AG04450 (cell line): Measurements from ENCODE around the gene RNASEH1. TPM values are rescaled to one million over a fixed set of nuclear protein-coding genes. Genes with fewer than 3 reads are reported as not detected.

Source experiments
- CTCF ChIA-PET: fragments of 300-600, 350-600 bp; formaldehyde crosslinking; extraction: SDS; loops from one replicate; lab custom pipeline; 2022; ENCODE audit warnings: antibody characterized with exemption, inconsistent platforms; lab: Charles Lee
- POLR2A ChIA-PET: fragments of 350-600 bp; formaldehyde crosslinking; extraction: SDS; loops from one replicate; lab custom pipeline; 2021; ENCODE audit warnings: antibody characterized with exemption, inconsistent platforms; lab: Yijun Ruan, JAX
- DNase-seq: peaks from one replicate; pipeline ENCODE4 v3.0.0-alpha.2; 2011; ENCODE audit warnings: low read depth, low spot score
- H3K27ac ChIP-seq: one replicate; pipeline ENCODE4 v1.5.1; 2012; ENCODE audit warnings: low read depth, low read length, control low read depth
- H3K27me3 ChIP-seq: one replicate; pipeline ENCODE4 v1.6.0; 2012; ENCODE audit warnings: low read length; ENCODE audit not compliant: control insufficient read depth, insufficient read depth
- H3K4me3 ChIP-seq: 2 replicates; pipeline ENCODE4 v1.5.1; 2011; ENCODE audit warnings: mild to moderate bottlenecking, low read depth, low read length, control low read depth
- H3K9me3 ChIP-seq: 2 replicates; pipeline ENCODE4 v1.5.1; 2012; ENCODE audit warnings: low read length; ENCODE audit not compliant: control insufficient read depth, insufficient read depth
- polyA plus RNA-seq: library from polyadenylated mRNA; depleted of rRNA; stranded (reverse); fragments of >200 nt; gene quantifications from 2 replicates; pipeline ENCODE4 v1.2.3, GENCODE V29; 2011
- TF ChIP-seq, protein P1 (sequence below): IDR thresholded peaks from 2 replicates; pipeline ENCODE4 v1.5.1; 2011; ENCODE audit warnings: low read depth, low read length, control low read depth, inconsistent platforms

The RNASEH1 gene
- polyA plus RNA-seq, 1 experiment, result 26.2 TPM

DNA sequence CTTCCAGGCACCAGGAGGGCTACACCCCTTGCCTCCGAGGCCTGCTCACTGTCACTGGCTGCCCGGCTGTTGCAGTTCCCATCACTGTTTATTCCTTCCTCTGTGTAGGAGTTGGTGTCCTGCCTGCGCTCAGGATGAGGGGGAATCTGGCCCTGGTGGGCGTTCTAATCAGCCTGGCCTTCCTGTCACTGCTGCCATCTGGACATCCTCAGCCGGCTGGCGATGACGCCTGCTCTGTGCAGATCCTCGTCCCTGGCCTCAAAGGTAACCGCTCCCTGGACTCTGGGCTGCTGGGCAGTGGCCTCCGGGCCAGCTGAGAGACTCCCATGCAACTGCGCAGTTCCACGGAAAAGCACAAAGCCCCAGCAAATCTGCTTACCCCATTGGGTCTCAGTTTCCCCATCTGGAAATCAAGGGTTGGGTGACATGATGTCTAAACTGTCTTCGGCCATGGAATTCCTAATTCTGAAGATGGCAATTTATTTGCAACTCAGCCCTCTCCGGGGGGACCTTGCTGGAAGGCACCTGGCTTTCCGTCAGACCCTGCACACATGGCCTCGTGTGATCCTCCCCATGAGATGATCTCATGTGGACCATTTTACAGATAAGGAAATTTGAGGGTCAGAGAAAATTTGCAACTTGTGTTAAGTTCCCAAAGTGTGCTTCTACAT lies 46.2 kb upstream of the RNASEH1 start:
- Histone ChIP-seq H3K4me3 (no peak overlapping the region), H3K27me3 (peaks cover 7% of the 10 kb centered on the region), H3K27ac (no peak overlapping the region), H3K9me3 (peaks cover 7% of the 10 kb centered on the region; the same call in 1 of the 2 replicates)
- no peak for DNase-seq
- TF ChIP-seq, protein P1, sequence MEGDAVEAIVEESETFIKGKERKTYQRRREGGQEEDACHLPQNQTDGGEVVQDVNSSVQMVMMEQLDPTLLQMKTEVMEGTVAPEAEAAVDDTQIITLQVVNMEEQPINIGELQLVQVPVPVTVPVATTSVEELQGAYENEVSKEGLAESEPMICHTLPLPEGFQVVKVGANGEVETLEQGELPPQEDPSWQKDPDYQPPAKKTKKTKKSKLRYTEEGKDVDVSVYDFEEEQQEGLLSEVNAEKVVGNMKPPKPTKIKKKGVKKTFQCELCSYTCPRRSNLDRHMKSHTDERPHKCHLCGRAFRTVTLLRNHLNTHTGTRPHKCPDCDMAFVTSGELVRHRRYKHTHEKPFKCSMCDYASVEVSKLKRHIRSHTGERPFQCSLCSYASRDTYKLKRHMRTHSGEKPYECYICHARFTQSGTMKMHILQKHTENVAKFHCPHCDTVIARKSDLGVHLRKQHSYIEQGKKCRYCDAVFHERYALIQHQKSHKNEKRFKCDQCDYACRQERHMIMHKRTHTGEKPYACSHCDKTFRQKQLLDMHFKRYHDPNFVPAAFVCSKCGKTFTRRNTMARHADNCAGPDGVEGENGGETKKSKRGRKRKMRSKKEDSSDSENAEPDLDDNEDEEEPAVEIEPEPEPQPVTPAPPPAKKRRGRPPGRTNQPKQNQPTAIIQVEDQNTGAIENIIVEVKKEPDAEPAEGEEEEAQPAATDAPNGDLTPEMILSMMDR, result no peak
- POLR2A ChIA-PET, result no interaction called here
- CTCF ChIA-PET, result no interaction called here

DNA sequence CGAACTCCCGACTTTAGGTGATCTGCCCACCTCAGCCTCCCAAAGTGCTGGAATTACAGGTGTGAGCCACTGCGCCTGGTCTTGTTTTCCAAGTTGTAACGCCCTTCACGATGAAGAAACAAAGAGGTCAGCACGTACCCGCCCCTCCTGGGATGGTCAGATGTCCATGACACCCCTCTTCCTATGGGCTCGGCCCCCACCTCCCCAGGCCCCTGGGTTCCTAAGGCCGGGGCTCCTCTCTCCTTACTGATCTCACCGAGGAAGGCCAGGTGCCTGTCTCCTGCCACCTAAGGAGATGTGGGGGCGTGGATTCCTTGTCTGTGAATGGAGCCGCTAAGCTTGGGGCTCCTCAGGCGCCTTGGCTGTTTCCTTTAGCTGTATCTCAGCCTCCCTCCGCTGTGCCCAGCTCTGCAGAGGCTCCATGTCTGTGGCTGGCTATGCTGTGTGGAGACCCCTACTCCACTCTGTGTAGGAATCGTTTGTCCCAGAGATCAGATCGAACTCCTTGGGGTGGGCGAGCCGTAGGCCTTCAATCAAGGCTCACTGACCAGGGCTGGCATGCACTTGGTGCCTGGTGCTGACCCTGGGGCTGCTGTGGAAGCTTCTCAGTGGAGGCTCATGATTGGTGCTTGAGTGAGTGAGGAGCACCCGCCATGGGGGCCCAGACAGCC lies 45.5 kb upstream of the RNASEH1 start:
- H3K9me3 ChIP-seq, result peaks cover 7% of the 10 kb centered on the region; the same call in 1 of the 2 replicates
- H3K27ac ChIP-seq, result no peak overlapping the region
- POLR2A ChIA-PET, result no interaction called here
- H3K4me3 ChIP-seq, result no peak overlapping the region
- H3K27me3 ChIP-seq, result peaks cover 2% of the 10 kb centered on the region
- TF ChIP-seq, protein P1, result no peak
- CTCF ChIA-PET, result no interaction called here
- no peak for DNase-seq

DNA sequence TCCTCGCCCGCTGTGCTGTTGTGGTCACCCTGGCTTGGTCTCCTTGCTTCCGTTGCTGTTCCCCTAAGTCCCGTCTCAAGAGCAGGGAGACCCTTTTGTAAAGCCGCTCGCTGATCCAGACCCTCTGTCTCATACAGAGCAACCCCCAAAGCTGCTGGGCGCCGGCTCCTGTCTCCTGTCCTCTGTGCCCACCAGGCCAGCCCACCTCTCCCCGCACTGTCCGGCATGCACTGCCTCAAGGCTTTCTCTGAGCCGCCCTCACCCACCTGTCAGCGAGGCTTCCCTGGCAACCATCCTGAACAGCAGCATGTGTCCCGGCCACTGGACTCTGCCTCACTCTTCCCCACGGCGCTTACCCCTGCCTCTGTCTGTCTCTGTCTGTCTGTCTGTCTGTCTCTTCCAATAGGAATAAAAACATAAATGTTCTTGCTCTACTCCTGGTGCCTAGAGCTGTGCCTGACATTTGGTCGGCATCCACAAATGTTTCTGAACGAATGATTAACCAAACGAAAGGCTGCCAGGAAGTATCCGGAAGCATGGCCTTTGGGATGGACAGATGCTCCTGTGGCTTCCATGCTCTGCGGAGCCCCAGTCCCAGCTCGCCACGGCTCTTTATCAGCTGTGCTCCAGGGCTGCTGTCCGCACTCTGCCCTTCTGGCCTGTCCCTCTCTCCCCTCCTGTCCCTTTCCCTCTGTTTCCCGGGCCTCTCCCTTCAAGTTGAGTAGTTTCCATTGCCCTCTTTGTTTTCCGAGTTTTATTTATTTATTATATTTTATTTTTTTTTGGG lies 44.6 kb upstream of the RNASEH1 start:
- Histone ChIP-seq H3K27ac (no peak overlapping the region), H3K4me3 (no peak overlapping the region), H3K27me3 (no peaks in the 10 kb centered on the region), H3K9me3 (peaks cover 9% of the 10 kb centered on the region; the same call in 1 of the 2 replicates)
- TF ChIP-seq, protein P1, result no peak
- CTCF ChIA-PET, result no interaction called here
- no peak for DNase-seq
- POLR2A ChIA-PET, result no interaction called here

DNA sequence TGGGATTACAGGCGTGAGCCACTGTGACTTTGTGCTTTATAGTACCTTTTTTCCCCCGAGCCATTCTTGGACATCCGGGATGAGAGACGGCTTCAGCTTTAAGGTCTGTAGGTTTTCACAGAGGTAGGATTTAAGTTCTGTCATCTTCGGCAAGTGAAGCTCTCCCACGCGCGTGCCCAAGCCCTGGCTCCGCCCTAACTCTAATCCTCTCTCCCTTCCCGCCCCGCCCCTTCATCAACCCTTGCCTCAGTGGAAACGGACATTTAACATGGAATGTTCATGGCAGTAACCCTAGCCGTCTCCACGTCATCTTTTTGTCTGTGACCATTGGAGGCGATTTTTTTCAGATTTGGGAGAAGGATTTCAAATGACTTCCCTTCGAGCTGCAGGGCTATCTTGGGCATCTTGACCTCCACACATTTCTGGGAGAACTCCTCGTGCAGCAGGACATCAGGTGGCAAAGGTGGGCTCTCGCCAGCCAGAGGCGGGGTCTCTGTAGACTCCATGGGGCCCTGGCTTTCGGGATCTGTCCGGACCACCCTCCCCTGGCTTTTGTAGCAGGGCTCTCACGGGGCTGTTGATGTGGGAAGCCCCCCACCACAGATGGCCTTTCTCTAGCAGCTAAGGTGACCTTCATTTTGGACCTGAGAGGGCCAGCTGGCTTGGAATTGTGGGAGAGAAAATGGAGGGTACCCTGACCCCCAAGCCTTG lies 43.6 kb upstream of the RNASEH1 start:
- H3K4me3 ChIP-seq, result no peak overlapping the region
- CTCF ChIA-PET, result no interaction called here
- TF ChIP-seq, protein P1, result no peak

More for the DNA sequence above, 43.6 kb upstream of the RNASEH1 start:
- Histone ChIP-seq H3K27me3 (no peaks in the 10 kb centered on the region), H3K27ac (no peak overlapping the region), H3K9me3 (peaks cover 9% of the 10 kb centered on the region; the same call in 1 of the 2 replicates)
- no peak for DNase-seq
- POLR2A ChIA-PET, result no interaction called here
